ENCODE data around the gene PCCA. TPM values are rescaled to one million over a fixed set of nuclear protein-coding genes. Genes with fewer than 3 reads are reported as not detected.

PCCA gene
- total and polyA plus RNA-seq, 2 of the 13 experiments (the other 11 are each of a cell fraction or from before 2014, with no cell fraction given), result 15.0 to 32.2 TPM

DNA sequence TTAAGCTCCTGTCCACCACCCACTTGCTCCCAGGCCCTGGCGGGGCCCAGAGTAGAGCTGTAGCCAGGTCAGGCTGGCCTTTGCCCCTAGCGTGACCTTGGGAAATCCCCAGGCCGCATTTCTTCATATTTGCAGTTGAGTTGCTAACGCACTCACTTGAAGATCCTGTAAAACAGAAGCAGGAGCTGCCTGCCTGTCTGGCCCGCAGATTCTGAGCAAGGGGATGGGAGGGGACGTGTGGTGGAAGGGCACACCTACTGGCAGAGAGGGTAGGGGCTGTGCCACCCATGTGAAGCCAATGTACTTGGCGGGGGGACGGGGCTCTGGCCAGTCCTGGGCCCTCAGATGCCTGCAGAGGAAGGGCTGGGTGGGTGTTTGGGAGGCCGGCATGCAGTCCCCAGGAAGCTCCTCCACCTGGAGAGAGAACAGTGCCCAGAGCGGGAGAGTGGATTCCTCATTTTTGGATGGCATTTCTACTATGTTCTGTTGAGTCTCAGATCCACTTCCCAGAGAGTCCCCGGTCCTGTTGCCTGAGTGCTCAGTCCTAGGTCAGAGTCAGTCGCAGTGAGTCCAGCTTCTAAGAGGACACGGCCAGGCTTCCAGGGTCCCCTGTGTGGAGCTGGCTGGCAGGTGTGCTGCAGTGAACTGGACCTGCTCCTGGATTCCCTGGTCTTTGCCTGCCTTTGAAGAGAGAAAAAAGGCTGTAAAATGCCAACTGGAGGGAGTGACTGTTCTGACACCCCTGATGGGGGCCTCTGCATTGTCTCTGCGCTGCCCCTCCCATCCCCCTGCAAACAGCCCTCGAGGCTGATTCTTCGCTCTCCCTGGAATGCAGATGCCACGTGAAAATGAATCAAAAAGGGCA is 436.8 kb downstream of the PCCA start (continued):
- TF ChIP-seq, protein P1, sequence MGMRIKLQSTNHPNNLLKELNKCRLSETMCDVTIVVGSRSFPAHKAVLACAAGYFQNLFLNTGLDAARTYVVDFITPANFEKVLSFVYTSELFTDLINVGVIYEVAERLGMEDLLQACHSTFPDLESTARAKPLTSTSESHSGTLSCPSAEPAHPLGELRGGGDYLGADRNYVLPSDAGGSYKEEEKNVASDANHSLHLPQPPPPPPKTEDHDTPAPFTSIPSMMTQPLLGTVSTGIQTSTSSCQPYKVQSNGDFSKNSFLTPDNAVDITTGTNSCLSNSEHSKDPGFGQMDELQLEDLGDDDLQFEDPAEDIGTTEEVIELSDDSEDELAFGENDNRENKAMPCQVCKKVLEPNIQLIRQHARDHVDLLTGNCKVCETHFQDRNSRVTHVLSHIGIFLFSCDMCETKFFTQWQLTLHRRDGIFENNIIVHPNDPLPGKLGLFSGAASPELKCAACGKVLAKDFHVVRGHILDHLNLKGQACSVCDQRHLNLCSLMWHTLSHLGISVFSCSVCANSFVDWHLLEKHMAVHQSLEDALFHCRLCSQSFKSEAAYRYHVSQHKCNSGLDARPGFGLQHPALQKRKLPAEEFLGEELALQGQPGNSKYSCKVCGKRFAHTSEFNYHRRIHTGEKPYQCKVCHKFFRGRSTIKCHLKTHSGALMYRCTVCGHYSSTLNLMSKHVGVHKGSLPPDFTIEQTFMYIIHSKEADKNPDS (CRISPR knock-in tag; IDR thresholded peaks at IDR 0.05), result no peak
- TF ChIP-seq TMF1 (CRISPR knock-in tag; IDR thresholded peaks at IDR 0.05; ENCODE audit: low read depth), result no peak
- TF ChIP-seq XBP1 (CRISPR knock-in tag; IDR thresholded peaks at IDR 0.05), result no peak
- TF ChIP-seq, protein P2, sequence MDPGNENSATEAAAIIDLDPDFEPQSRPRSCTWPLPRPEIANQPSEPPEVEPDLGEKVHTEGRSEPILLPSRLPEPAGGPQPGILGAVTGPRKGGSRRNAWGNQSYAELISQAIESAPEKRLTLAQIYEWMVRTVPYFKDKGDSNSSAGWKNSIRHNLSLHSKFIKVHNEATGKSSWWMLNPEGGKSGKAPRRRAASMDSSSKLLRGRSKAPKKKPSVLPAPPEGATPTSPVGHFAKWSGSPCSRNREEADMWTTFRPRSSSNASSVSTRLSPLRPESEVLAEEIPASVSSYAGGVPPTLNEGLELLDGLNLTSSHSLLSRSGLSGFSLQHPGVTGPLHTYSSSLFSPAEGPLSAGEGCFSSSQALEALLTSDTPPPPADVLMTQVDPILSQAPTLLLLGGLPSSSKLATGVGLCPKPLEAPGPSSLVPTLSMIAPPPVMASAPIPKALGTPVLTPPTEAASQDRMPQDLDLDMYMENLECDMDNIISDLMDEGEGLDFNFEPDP (CRISPR knock-in tag; conservative IDR thresholded peaks at IDR 0.05), result no peak
- TF ChIP-seq, protein P3, sequence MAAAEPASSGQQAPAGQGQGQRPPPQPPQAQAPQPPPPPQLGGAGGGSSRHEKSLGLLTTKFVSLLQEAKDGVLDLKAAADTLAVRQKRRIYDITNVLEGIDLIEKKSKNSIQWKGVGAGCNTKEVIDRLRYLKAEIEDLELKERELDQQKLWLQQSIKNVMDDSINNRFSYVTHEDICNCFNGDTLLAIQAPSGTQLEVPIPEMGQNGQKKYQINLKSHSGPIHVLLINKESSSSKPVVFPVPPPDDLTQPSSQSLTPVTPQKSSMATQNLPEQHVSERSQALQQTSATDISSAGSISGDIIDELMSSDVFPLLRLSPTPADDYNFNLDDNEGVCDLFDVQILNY (CRISPR knock-in tag; conservative IDR thresholded peaks at IDR 0.05), result no peak
- TF ChIP-seq ARHGAP35 (CRISPR knock-in tag; IDR thresholded peaks at IDR 0.05; ENCODE audit: borderline replicate concordance), result no peak
- no peak for TF ChIP-seq ZNF564 (CRISPR knock-in tag; IDR thresholded peaks at IDR 0.05)
- no peak for TF ChIP-seq ZNF549 (CRISPR knock-in tag; IDR thresholded peaks at IDR 0.05)
- TF ChIP-seq TAF15 (IDR thresholded peaks at IDR 0.05; ENCODE audit: low read depth, low read length, poor library complexity, severe bottlenecking), result no peak
- TF ChIP-seq, protein P4, sequence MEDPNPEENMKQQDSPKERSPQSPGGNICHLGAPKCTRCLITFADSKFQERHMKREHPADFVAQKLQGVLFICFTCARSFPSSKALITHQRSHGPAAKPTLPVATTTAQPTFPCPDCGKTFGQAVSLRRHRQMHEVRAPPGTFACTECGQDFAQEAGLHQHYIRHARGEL (CRISPR knock-in tag; IDR thresholded peaks at IDR 0.05), result no peak
- TF ChIP-seq KMT2B (CRISPR knock-in tag; IDR thresholded peaks at IDR 0.05), result no peak
- no peak for TF ChIP-seq ZSCAN31 (CRISPR knock-in tag; IDR thresholded peaks at IDR 0.05; ENCODE audit: low read depth)
- no peak for TF ChIP-seq ZNF850 (CRISPR knock-in tag; conservative IDR thresholded peaks at IDR 0.05)
- TF ChIP-seq ZNF496 (CRISPR knock-in tag; IDR thresholded peaks at IDR 0.05; ENCODE audit: insufficient replicate concordance), result no peak
- peak; percentile 81; the same call in 1 of the 2 replicates for TF ChIP-seq ZNF891 (CRISPR knock-in tag; IDR thresholded peaks at IDR 0.05)
- peak; percentile 53; the same call in 1 of the 2 replicates for TF ChIP-seq ZNF331 (CRISPR knock-in tag; IDR thresholded peaks at IDR 0.05)
- TF ChIP-seq ZNF224 (CRISPR knock-in tag; IDR thresholded peaks at IDR 0.05), result no peak
- no peak for TF ChIP-seq ZNF354B (CRISPR knock-in tag; IDR thresholded peaks at IDR 0.05)
- TF ChIP-seq MAFG (CRISPR knock-in tag; IDR thresholded peaks at IDR 0.05), result no peak
- no peak for TF ChIP-seq ZNF768 (CRISPR knock-in tag; IDR thresholded peaks at IDR 0.05)
- no peak for TF ChIP-seq CENPX (CRISPR knock-in tag; IDR thresholded peaks at IDR 0.05)
- TF ChIP-seq SIX1 (CRISPR knock-in tag; IDR thresholded peaks at IDR 0.05; ENCODE audit: borderline replicate concordance), result no peak
- TF ChIP-seq JUN (CRISPR knock-in tag; IDR thresholded peaks at IDR 0.05), result no peak
- TF ChIP-seq, protein P5, sequence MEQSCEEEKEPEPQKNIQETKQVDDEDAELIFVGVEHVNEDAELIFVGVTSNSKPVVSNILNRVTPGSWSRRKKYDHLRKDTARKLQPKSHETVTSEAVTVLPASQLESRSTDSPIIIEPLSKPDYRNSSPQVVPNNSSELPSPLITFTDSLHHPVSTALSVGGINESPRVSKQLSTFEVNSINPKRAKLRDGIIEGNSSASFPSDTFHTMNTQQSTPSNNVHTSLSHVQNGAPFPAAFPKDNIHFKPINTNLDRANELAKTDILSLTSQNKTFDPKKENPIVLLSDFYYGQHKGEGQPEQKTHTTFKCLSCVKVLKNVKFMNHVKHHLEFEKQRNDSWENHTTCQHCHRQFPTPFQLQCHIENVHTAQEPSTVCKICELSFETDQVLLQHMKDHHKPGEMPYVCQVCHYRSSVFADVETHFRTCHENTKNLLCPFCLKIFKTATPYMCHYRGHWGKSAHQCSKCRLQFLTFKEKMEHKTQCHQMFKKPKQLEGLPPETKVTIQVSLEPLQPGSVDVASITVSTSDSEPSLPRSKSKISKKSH (CRISPR knock-in tag; IDR thresholded peaks at IDR 0.05; ENCODE audit: borderline replicate concordance), result 0 out of 2 replicates have a peak, but pooled peaks have one; percentile 21
